NB4 (cell line): Measurements from ENCODE around the gene B9D2.
"Not testable (repeated sequence)": the region's sequence is repeated elsewhere in the genome, so short reads cannot be mapped to it uniquely, and the experiment has no call there.

Experiments used
- CTCF ChIP-seq: IDR thresholded peaks from one replicate; pipeline ENCODE4 v1.5.1; 2012; ENCODE audit warnings: low read depth, low read length
- POLR2A ChIP-seq: IDR thresholded peaks from 2 replicates; pipeline ENCODE4 v1.6.1; 2011; ENCODE audit warnings: mild to moderate bottlenecking; ENCODE audit not compliant: insufficient read length; ENCODE audit errors: extremely low read depth

- TF ChIP-seq CTCF, POLR2A: not testable (repeated sequence)
Measured at GRCh38 chr19:41381536-41381935, 17.6 kb upstream of the B9D2 start.
